Measurements from ENCODE around the gene BID.

- TF ChIP-seq, protein P1, sequence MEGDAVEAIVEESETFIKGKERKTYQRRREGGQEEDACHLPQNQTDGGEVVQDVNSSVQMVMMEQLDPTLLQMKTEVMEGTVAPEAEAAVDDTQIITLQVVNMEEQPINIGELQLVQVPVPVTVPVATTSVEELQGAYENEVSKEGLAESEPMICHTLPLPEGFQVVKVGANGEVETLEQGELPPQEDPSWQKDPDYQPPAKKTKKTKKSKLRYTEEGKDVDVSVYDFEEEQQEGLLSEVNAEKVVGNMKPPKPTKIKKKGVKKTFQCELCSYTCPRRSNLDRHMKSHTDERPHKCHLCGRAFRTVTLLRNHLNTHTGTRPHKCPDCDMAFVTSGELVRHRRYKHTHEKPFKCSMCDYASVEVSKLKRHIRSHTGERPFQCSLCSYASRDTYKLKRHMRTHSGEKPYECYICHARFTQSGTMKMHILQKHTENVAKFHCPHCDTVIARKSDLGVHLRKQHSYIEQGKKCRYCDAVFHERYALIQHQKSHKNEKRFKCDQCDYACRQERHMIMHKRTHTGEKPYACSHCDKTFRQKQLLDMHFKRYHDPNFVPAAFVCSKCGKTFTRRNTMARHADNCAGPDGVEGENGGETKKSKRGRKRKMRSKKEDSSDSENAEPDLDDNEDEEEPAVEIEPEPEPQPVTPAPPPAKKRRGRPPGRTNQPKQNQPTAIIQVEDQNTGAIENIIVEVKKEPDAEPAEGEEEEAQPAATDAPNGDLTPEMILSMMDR (IDR thresholded peaks at IDR 0.05; ENCODE audit: insufficient read depth, low read length) = no peak
- TF ChIP-seq POLR2AphosphoS5 (IDR thresholded peaks at IDR 0.05; ENCODE audit: low read depth) (no peak), GABPA (IDR thresholded peaks at IDR 0.05; ENCODE audit: low read depth) (no peak)
- TF ChIP-seq, protein P2, sequence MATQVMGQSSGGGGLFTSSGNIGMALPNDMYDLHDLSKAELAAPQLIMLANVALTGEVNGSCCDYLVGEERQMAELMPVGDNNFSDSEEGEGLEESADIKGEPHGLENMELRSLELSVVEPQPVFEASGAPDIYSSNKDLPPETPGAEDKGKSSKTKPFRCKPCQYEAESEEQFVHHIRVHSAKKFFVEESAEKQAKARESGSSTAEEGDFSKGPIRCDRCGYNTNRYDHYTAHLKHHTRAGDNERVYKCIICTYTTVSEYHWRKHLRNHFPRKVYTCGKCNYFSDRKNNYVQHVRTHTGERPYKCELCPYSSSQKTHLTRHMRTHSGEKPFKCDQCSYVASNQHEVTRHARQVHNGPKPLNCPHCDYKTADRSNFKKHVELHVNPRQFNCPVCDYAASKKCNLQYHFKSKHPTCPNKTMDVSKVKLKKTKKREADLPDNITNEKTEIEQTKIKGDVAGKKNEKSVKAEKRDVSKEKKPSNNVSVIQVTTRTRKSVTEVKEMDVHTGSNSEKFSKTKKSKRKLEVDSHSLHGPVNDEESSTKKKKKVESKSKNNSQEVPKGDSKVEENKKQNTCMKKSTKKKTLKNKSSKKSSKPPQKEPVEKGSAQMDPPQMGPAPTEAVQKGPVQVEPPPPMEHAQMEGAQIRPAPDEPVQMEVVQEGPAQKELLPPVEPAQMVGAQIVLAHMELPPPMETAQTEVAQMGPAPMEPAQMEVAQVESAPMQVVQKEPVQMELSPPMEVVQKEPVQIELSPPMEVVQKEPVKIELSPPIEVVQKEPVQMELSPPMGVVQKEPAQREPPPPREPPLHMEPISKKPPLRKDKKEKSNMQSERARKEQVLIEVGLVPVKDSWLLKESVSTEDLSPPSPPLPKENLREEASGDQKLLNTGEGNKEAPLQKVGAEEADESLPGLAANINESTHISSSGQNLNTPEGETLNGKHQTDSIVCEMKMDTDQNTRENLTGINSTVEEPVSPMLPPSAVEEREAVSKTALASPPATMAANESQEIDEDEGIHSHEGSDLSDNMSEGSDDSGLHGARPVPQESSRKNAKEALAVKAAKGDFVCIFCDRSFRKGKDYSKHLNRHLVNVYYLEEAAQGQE (IDR thresholded peaks at IDR 0.05; ENCODE audit: insufficient replicate concordance, low read depth) = no peak
Observed at GRCh38 chr22:17775781-17776465, 1.7 kb upstream of the BID start.
